Renal cortex interstitium (tissue), 3 donors: ENCODE results near the gene DCD. TPM values are rescaled to one million over a fixed set of nuclear protein-coding genes. Genes with fewer than 3 reads are reported as not detected.

ENCODE experiments used
- polyA plus RNA-seq, 3 donors: library from polyadenylated mRNA; unstranded; fragments of 120-200 nt; gene quantifications; one replicate each; pipeline ENCODE4 v1.2.1, GENCODE V29; 2013; ENCODE audit not compliant: insufficient read length in 3 of 3

DCD gene
- polyA plus RNA-seq, 3 donors, result not detected

Other genes starting within 250 kb of the DCD start
- gene ITGA5, start 229.1 kb downstream of the DCD start, polyA plus RNA-seq, result 10 to 100 TPM; 41.1 to 50.6 (median 42.1) TPM
- 1 to 10 TPM in 1 of 3 donors, under 1 TPM in 1, not detected in 1; 0.12 to 1.4 TPM for gene GTSF1, start 174.8 kb downstream of the DCD start, polyA plus RNA-seq
- gene NCKAP1L, start 150.6 kb downstream of the DCD start, polyA plus RNA-seq, result 1 to 10 TPM; 3.4 to 4.5 (median 3.4) TPM
- gene PDE1B, start 98.8 kb downstream of the DCD start, polyA plus RNA-seq, result 1 to 10 TPM; 8.0 to 9.1 (median 8.3) TPM
- 10 to 100 TPM; 45.7 to 66.5 (median 54.2) TPM for gene PPP1R1A, start 59.7 kb downstream of the DCD start, polyA plus RNA-seq
- not detected for gene LACRT, start 13.5 kb downstream of the DCD start, polyA plus RNA-seq
- not detected for gene MUCL1, start 206.2 kb upstream of the DCD start, polyA plus RNA-seq